Bronchial epithelial cell (primary cell): ENCODE results near the gene WHAMM. TPM values are rescaled to one million over a fixed set of nuclear protein-coding genes. Genes with fewer than 3 reads are reported as not detected.
A peak's percentile ranks its signal among the peaks of the same experiment; 100 is the strongest.
"Not testable (repeated sequence)": the region's sequence is repeated elsewhere in the genome, so short reads cannot be mapped to it uniquely, and the experiment has no call there.

Experiments
- DNase-seq: peaks from one replicate; pipeline ENCODE4 v3.0.0-alpha.2; 2010; ENCODE audit warnings: low read depth
- FAIRE-seq: peaks from 2 replicates; lab custom pipeline; 2011; peaks lifted over from hg19 to GRCh38; lab: Jason Lieb, UNC
- H3K27me3 ChIP-seq: 2 replicates; pipeline ENCODE4 v1.5.1; 2011; ENCODE audit warnings: low read length; ENCODE audit not compliant: control insufficient read depth, insufficient read depth
- H3K36me3 ChIP-seq: 2 replicates; pipeline ENCODE4 v1.5.1; 2011; ENCODE audit warnings: low read length; ENCODE audit not compliant: control insufficient read depth, insufficient read depth
- H3K4me3 ChIP-seq: 2 replicates; pipeline ENCODE4 v1.5.1; 2011; ENCODE audit warnings: mild to moderate bottlenecking, low read depth, low read length, control low read depth
- total RNA-seq: library from RNA; depleted of rRNA; stranded (reverse); fragments of >200 nt; gene quantifications from 2 replicates; pipeline ENCODE4 v1.2.1, GENCODE V29; 2014
- TF ChIP-seq, protein P1 (sequence below): IDR thresholded peaks from 2 replicates; pipeline ENCODE4 v1.5.1; 2011; ENCODE audit warnings: mild to moderate bottlenecking, moderate library complexity, low read length, control low read depth, inconsistent platforms; ENCODE audit not compliant: insufficient read depth, severe bottlenecking

WHAMM gene
- total RNA-seq, 1 donor from 2014 or later: 3.2 TPM

DNA sequence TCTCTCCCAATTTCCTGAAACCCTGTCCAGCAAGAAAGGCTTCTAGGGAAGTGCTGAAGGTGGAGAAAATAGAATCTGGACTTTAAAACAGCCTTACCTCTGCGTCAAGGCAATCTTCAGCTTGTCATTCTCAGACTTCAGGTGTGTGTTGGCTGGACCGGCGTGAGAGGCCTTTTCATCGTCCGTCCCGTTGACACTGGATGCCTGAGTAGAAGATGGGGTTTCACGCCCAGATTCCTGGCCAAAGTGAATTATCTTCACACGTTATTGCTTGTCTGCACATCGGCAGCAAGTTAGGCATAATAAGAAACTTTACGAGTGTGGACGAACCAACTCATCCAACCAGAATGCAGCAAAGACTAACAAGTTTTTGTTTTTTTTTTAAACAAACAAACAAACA is 49.5 kb downstream of the WHAMM start:
- FAIRE-seq (no peak), DNase-seq (no peak)
- Histone ChIP-seq H3K4me3 (no peak overlapping the region), H3K27me3 (no peaks in the 10 kb centered on the region), H3K36me3 (peaks cover 8% of the 10 kb centered on the region)
- TF ChIP-seq, protein P1, sequence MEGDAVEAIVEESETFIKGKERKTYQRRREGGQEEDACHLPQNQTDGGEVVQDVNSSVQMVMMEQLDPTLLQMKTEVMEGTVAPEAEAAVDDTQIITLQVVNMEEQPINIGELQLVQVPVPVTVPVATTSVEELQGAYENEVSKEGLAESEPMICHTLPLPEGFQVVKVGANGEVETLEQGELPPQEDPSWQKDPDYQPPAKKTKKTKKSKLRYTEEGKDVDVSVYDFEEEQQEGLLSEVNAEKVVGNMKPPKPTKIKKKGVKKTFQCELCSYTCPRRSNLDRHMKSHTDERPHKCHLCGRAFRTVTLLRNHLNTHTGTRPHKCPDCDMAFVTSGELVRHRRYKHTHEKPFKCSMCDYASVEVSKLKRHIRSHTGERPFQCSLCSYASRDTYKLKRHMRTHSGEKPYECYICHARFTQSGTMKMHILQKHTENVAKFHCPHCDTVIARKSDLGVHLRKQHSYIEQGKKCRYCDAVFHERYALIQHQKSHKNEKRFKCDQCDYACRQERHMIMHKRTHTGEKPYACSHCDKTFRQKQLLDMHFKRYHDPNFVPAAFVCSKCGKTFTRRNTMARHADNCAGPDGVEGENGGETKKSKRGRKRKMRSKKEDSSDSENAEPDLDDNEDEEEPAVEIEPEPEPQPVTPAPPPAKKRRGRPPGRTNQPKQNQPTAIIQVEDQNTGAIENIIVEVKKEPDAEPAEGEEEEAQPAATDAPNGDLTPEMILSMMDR: no peak

DNA sequence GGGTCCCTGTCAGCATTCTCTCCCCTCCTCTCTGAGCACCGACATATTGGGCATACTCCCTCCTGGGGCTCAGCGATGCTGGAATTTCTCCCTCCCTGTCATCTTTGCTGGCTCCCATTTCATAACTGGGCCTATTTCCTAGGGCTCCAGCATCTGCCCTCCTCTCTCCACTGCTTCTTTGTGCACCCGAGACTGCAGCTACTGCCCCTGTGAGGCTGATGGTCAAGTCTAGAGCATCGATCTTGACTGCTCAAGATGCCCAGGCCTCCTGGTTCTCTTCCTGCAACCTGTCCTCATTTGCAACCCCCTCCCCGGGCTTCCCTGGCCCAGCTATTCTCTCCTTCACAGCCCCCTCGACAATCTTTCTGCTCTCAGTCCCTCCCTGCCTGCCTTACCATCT is 53.5 kb downstream of the WHAMM start:
- Histone ChIP-seq H3K4me3 (no peak overlapping the region), H3K27me3 (no peaks in the 10 kb centered on the region), H3K36me3 (peaks cover 6% of the 10 kb centered on the region)
- FAIRE-seq (peak; percentile 76), DNase-seq (no peak)
- TF ChIP-seq, protein P1: no peak

DNA sequence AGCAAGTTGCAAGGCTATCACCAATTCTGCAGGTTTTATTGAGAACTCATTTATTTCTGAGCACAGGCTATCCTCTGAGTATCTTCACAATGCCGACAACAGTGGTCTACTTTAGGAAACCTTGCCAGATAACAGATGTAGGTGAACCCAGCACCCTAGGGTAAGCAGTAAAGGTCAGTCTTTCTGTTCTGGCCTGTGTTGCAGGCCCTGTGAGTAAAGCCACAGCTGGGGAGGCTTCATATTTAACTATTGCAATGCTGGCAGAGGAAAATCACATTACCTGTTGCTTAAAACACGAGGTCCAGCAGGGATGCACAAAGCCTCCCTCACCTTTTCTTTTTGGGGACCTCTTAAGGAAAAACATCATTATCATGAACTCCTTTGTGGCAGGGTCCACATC is 55.5 kb downstream of the WHAMM start:
- TF ChIP-seq, protein P1: no peak
- Histone ChIP-seq H3K4me3 (no peak overlapping the region), H3K27me3 (no peaks in the 10 kb centered on the region), H3K36me3 (peaks cover 1% of the 10 kb centered on the region)
- DNase-seq: no peak
- FAIRE-seq: no peak

DNA sequence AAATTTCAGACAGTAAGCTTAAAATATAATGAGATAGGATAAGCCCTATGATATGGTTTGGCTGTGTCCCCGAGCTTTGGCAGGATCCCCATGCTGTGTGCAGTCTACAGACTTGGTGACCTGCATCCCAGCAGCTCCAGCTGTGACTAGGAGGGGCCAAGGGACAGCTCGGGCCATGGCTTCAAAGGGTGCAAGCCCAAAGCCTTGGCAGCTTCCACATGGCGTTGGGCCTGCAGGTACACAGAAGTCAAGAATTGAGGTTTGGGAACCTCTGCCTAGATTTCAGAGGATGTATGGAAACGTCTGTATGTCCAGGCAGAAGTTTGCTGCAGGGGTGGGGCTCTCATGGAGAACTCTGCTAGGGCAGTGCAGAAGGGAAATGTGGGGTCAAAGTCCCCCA is 56.2 kb downstream of the WHAMM start:
- DNase-seq, H3K4me3 ChIP-seq, H3K27me3 ChIP-seq, FAIRE-seq, H3K36me3 ChIP-seq: not testable (repeated sequence)

DNA sequence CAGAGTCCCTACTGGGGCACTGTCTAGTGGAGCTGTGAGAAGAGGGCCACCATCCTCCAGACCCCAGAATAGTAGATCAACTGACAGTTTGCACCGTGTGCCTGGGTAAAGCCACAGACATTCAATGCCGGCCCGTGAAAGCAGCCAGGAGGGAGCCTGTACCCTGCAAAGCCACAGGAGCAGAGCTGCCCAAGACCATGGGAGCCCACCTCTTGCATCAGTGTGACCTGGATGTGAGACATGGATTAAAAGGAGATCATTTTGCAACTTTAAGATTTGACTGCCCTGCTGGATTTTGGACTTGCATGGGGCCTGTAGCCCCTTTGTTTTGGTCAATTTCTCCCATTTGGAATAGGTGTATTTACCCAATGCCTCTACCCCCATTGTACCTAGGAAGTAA is 56.6 kb downstream of the WHAMM start:
- FAIRE-seq, H3K4me3 ChIP-seq, H3K36me3 ChIP-seq, H3K27me3 ChIP-seq, DNase-seq: not testable (repeated sequence)

DNA sequence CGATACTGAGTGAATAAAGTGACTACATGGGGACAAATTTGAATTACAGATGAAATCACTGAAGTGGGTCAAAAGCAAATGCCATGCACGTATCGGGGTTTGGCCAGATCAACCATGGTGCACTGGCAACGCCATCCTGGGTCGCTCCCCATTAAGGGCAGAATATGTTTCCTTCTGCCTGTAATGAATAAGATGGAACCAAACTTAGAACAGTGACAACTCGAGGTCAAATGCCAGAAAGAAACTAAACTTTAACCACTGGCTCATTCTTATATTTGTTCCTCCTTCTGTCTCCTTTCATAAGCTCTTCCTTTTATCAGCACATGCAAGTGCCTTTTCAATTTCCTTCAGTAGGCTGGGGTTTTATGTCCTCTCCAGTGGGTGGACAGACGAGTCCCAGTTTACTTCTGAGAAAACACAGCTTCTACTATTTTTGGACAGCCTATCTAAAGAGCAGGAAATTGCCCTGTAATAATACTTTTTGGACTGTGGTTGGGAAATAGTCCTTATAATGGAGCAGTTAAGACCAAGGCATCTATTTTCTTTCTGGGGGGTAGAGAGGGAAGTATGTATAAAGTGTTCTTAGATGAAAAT is 61.4 kb downstream of the WHAMM start:
- Histone ChIP-seq H3K27me3 (no peaks in the 10 kb centered on the region), H3K4me3 (no peak overlapping the region), H3K36me3 (peaks cover 1% of the 10 kb centered on the region)
- TF ChIP-seq, protein P1: no peak
- DNase-seq: no peak
- no peak for FAIRE-seq

DNA sequence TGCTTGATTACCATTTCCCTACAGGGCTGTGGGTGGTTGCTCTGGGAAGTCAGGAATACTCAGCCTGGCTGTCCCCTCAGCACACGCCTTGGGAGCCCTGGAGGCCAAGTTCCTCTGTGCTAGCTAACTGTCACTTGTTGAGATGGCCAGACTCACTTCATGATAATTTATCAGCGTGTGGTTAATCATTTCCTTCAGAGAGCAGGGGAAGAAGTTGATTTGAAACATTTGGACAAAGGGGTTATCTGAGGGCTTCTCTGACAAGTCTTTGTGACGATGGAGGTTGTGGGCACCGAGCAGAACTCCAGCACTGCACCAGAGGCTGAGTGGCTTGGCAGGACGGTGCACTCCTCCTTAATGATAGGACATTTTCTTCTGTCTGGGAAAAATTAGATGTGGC is 61.9 kb downstream of the WHAMM start:
- no peak for DNase-seq
- FAIRE-seq: no peak
- H3K27me3 ChIP-seq: no peaks in the 10 kb centered on the region
- peaks cover 3% of the 10 kb centered on the region for H3K36me3 ChIP-seq
- TF ChIP-seq, protein P1: no peak
- no peak overlapping the region for H3K4me3 ChIP-seq
